DMS 273 (cell line): ENCODE measurements around the gene NPRL2.
"Not testable (repeated sequence)": the region's sequence is repeated elsewhere in the genome, so short reads cannot be mapped to it uniquely, and the experiment has no call there.

ENCODE experiments used
- DNase-seq: peaks from one replicate; lab custom pipeline; 2025; ENCODE audit not compliant: unreplicated experiment; lab: John Stamatoyannopoulos, UW

The NPRL2 gene

GRCh38 chr3:50314816-50315215 lies 35.8 kb downstream of the NPRL2 start:
- no peak for DNase-seq

- no peak for DNase-seq
These were observed 36.2 kb downstream of the NPRL2 start for GRCh38 chr3:50314342-50314741.

- not testable (repeated sequence) for DNase-seq
These were observed 38.5 kb downstream of the NPRL2 start for GRCh38 chr3:50312041-50312440.

- DNase-seq = no peak
These were observed 46.0 kb downstream of the NPRL2 start for GRCh38 chr3:50304601-50305000.

- peak; percentile 61 for DNase-seq
These were observed 47.4 kb downstream of the NPRL2 start, which contains the start of gene HYAL1 for GRCh38 chr3:50303013-50303815. Gene HYAL1 (minus strand): TSS chr3:50303574. CDS start chr3:50302956, 618 bp downstream.

- DNase-seq = no peak
These were observed 48.2 kb downstream of the NPRL2 start for GRCh38 chr3:50302095-50303012.

GRCh38 chr3:50300681-50301254 lies 49.8 kb downstream of the NPRL2 start:
- DNase-seq = no peak

GRCh38 chr3:50299929-50300680 lies 50.5 kb downstream of the NPRL2 start:
- peak; percentile 74 for DNase-seq

GRCh38 chr3:50299638-50299928 lies 51.0 kb downstream of the NPRL2 start:
- no peak for DNase-seq

- peak; percentile 98 for DNase-seq
These were observed 51.5 kb downstream of the NPRL2 start, which contains the start of the genes HYAL3 and NAA80 for GRCh38 chr3:50298836-50299637. Gene HYAL3 (minus strand): TSS chr3:50299405. CDS start chr3:50295602, 3,803 bp downstream. Gene NAA80 (minus strand): TSS chr3:50299405. CDS start chr3:50297463, 1,942 bp downstream.

GRCh38 chr3:50297896-50298725 lies 52.5 kb downstream of the NPRL2 start:
- no peak for DNase-seq

- DNase-seq = no peak
These were observed 53.2 kb downstream of the NPRL2 start for GRCh38 chr3:50297384-50297775.
